Fibroblast of lung (primary cell): ENCODE data around the gene TIMM44. TPM values are rescaled to one million over a fixed set of nuclear protein-coding genes. Genes with fewer than 3 reads are reported as not detected.

Experiments
- DNase-seq, 2 donors: peaks; one replicate each; pipeline versions ENCODE4 v3.0.0 to v3.0.0-alpha.2; 2010; ENCODE audit warnings: low read depth in 2 of 2
- H2AFZ ChIP-seq: 2 replicates; pipeline ENCODE4 v1.5.1; 2012; ENCODE audit warnings: low read length, control low read depth, inconsistent platforms
- H3K27ac ChIP-seq: 2 replicates; pipeline ENCODE4 v1.5.1; 2011; ENCODE audit warnings: low read length, control low read depth; ENCODE audit not compliant: insufficient read depth
- H3K27me3 ChIP-seq: 2 replicates; pipeline ENCODE4 v1.5.1; 2011; ENCODE audit warnings: mild to moderate bottlenecking, low read length; ENCODE audit not compliant: control insufficient read depth, insufficient read depth
- H3K36me3 ChIP-seq: 2 replicates; pipeline ENCODE4 v1.5.1; 2011; ENCODE audit warnings: low read length; ENCODE audit not compliant: control insufficient read depth, insufficient read depth
- H3K4me1 ChIP-seq: 2 replicates; pipeline ENCODE4 v1.5.1; 2011; ENCODE audit warnings: low read length; ENCODE audit not compliant: control insufficient read depth, insufficient read depth; ENCODE audit errors: extremely low read depth
- H3K4me2 ChIP-seq: 2 replicates; pipeline ENCODE4 v1.5.1; 2011; ENCODE audit warnings: low read length, control low read depth; ENCODE audit not compliant: insufficient read depth; ENCODE audit errors: extremely low read depth
- H3K4me3 ChIP-seq, 4 experiments: fragments of 200-600 bp in 1 of 4; sonication (generic) in 1 of 4; replicated peaks in 1 of 4; 2 replicates each; pipeline ENCODE4 v1.5.1; 2011 to 2016; ENCODE audit warnings: low read length in 4 of 4, low read depth in 3 of 4, mild to moderate bottlenecking in 3 of 4, control low read depth in 2 of 4, inconsistent platforms in 1 of 4, mixed read lengths in 1 of 4; ENCODE audit not compliant: insufficient read depth in 1 of 4; ENCODE audit errors: control extremely low read depth in 1 of 4
- H3K79me2 ChIP-seq: 2 replicates; pipeline ENCODE4 v1.5.1; 2012; ENCODE audit warnings: mild to moderate bottlenecking, low read length, inconsistent platforms; ENCODE audit not compliant: control insufficient read depth, insufficient read depth
- H3K9ac ChIP-seq: 2 replicates; pipeline ENCODE4 v1.5.1; 2011; ENCODE audit warnings: mild to moderate bottlenecking, low read length, control low read depth; ENCODE audit not compliant: insufficient read depth
- H3K9me3 ChIP-seq: 2 replicates; pipeline ENCODE4 v1.5.1; 2012; ENCODE audit warnings: low read depth, low read length; ENCODE audit not compliant: control insufficient read depth, insufficient read depth
- H4K20me1 ChIP-seq: 2 replicates; pipeline ENCODE4 v1.5.1; 2011; ENCODE audit warnings: low read length; ENCODE audit not compliant: control insufficient read depth, insufficient read depth; ENCODE audit errors: extremely low read depth
- EZH2 ChIP-seq: IDR thresholded peaks from 2 replicates; pipeline ENCODE4 v1.5.1; 2012; ENCODE audit warnings: low read length, control low read depth, mild to moderate bottlenecking; ENCODE audit errors: missing control alignments
- polyA plus RNA-seq, 2 donors: library from polyadenylated mRNA; depleted of rRNA in 1 of 2; stranded (reverse) in 1 of 2; unstranded in 1 of 2; fragments of >200 nt; gene quantifications; 2 replicates each; pipeline ENCODE4 v1.2.1, GENCODE V29; 2011 to 2012; ENCODE audit warnings: missing spikeins in 1 of 2
- total RNA-seq: library from RNA; depleted of rRNA; stranded (reverse); fragments of >200 nt; gene quantifications from 2 replicates; pipeline ENCODE4 v1.2.1, GENCODE V29; 2014
- TF ChIP-seq, protein P1 (sequence below), 2 donors: IDR thresholded peaks in 1 of 2; conservative IDR thresholded peaks in 1 of 2; 1 replicate in 1 of 2; 2 replicates in 1 of 2; pipeline ENCODE4 v1.5.1; 2011 to 2012; ENCODE audit warnings: low read length in 2 of 2, control low read depth in 1 of 2, inconsistent platforms in 1 of 2, low read depth in 1 of 2, mild to moderate bottlenecking in 1 of 2

TIMM44 gene
- total and polyA plus RNA-seq, 2 donors (not counting 1 experiment from before 2014, with no cell fraction given): 29.5 to 56.1 TPM

DNA sequence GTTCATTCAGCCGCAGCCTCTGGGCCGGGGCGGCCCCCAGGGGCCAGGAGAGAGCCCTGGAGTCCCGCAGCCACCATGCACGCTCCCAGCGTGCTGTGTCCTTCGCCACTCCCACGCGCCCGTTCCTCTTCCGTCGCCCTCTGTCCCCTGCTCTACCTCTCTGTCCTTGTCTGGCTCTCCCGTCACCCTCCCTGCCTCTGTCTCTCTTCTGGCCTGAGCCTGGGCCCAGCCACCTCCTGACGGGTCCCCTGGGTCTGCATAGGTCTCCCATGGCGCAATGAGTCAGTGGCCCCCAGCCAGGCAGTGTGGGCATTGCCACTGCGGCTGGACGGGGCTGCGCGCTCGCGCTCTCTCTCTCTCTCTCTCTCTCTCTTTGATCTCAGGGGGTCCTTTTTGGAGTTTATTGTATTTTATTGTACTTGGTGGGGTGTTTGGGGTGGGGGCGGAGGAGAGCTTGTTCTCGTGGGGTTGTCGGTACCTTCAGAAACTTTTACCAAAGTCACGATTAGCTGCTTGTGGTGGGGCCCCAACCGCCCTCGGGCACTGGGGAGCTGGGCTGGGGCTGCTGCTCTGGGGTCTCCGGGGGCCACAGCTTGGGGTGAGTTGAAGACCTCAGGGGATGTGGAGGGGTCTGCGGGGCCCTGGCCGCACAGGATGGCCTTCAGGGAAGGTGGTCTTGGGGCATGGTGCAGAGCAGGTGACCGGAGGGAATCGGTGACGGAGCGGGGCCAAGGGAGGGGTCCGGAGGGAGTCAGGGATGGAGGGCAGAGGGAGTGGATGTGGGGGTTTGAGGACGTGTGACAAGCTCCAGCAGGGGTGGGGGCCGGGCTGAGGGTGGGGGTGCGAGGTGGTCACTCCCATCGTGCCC, 30.5 kb downstream of the TIMM44 start:
- H3K9me3 ChIP-seq: no peaks in the 10 kb centered on the region
- H3K36me3 ChIP-seq: peaks cover 19% of the 10 kb centered on the region
- no peaks in the 10 kb centered on the region for H3K79me2 ChIP-seq
- H3K4me3 ChIP-seq: no peak overlapping the region
- peaks cover 8% of the 10 kb centered on the region for H3K4me1 ChIP-seq
- H4K20me1 ChIP-seq: no peaks in the 10 kb centered on the region
- no peak overlapping the region for H2AFZ ChIP-seq
- no peak for DNase-seq
- no peak for TF ChIP-seq EZH2
- TF ChIP-seq, protein P1, sequence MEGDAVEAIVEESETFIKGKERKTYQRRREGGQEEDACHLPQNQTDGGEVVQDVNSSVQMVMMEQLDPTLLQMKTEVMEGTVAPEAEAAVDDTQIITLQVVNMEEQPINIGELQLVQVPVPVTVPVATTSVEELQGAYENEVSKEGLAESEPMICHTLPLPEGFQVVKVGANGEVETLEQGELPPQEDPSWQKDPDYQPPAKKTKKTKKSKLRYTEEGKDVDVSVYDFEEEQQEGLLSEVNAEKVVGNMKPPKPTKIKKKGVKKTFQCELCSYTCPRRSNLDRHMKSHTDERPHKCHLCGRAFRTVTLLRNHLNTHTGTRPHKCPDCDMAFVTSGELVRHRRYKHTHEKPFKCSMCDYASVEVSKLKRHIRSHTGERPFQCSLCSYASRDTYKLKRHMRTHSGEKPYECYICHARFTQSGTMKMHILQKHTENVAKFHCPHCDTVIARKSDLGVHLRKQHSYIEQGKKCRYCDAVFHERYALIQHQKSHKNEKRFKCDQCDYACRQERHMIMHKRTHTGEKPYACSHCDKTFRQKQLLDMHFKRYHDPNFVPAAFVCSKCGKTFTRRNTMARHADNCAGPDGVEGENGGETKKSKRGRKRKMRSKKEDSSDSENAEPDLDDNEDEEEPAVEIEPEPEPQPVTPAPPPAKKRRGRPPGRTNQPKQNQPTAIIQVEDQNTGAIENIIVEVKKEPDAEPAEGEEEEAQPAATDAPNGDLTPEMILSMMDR (conservative IDR thresholded peaks at IDR 0.05 in 1 of 2, IDR thresholded peaks at IDR 0.05 in 1 of 2; ENCODE audit: low read depth in 1 of 2, low read length in 2 of 2): no peak
- H3K4me2 ChIP-seq: no peak overlapping the region
- no peak overlapping the region for H3K9ac ChIP-seq
- no peak overlapping the region for H3K27ac ChIP-seq
- H3K27me3 ChIP-seq: peaks cover 8% of the 10 kb centered on the region

DNA sequence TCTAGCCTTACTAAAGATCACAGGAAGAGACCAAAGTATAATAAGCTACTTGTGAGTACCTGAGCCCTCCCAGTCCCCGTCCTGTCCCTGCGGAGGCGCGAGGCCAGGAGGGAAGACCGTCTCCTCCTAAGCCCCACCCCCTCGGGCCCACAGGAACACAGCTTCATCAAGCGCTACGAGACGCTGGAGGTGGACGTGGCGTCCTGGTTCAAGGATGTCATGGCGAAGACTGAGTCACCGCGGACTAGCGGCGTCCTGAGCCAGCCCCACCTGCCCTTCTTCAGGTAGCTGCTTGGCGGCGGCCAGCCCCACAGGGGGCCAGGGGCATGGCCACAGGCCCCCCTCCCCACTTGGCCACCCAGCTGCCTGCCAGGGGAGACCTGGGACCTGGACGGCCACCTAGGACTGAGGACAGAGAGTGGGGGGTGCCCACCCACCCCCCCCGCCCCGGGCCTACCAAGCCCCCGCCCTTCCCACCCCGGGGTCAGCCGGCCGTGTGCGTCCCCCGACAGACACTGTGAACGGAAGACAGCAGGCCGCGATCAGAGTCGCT, 31.2 kb downstream of the TIMM44 start:
- no peak for DNase-seq
- TF ChIP-seq, protein P1 (conservative IDR thresholded peaks at IDR 0.05 in 1 of 2, IDR thresholded peaks at IDR 0.05 in 1 of 2; ENCODE audit: low read depth in 1 of 2, low read length in 2 of 2): no peak
- no peak for TF ChIP-seq EZH2
- Histone ChIP-seq H3K4me2 (no peak overlapping the region), H3K9ac (no peak overlapping the region), H3K79me2 (peaks cover 4% of the 10 kb centered on the region), H3K4me3 (no peak overlapping the region), H3K27me3 (peaks cover 8% of the 10 kb centered on the region), H2AFZ (no peak overlapping the region), H3K9me3 (no peaks in the 10 kb centered on the region), H3K4me1 (peaks cover 6% of the 10 kb centered on the region), H4K20me1 (no peaks in the 10 kb centered on the region), H3K36me3 (peaks cover 20% of the 10 kb centered on the region), H3K27ac (no peak overlapping the region)

DNA sequence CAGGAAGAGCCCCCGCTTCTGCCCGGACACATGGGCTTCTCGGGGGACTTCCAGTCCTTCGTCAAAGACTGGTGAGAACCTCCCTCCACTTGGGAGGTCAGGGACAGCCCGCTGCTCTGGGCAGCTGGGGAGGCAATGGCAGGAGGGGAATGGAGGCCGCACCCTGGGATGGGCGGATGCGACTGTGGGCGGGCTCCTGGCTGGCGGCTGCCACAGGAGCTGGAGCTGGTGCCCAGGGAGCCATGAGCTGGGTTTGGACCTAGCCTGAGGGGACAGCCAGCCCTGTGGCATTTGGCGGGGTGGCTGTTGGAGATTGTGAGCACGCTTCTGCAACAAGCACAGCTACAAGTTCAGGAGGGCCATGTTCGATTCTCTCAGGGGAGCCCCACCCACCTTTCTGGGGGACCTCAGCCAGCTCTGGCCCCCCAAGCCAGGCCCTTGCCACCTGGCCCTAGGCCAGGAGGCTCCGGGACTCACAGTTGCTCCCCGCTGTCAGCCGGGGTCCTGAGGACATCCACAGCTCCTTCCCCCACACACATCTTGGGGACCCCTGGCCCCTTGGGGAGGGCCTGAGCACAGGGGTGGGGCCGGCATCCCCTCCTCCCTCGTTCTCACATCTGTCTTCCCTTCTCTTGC, 31.8 kb downstream of the TIMM44 start:
- Histone ChIP-seq H3K4me3 (no peak overlapping the region), H4K20me1 (no peaks in the 10 kb centered on the region), H3K79me2 (peaks cover 6% of the 10 kb centered on the region), H3K36me3 (peaks cover 22% of the 10 kb centered on the region), H3K27ac (no peak overlapping the region), H3K4me2 (no peak overlapping the region), H3K4me1 (peaks cover 4% of the 10 kb centered on the region), H3K9ac (no peak overlapping the region), H2AFZ (no peak overlapping the region), H3K9me3 (no peaks in the 10 kb centered on the region), H3K27me3 (peaks cover 8% of the 10 kb centered on the region)
- TF ChIP-seq EZH2: no peak
- TF ChIP-seq, protein P1 (conservative IDR thresholded peaks at IDR 0.05 in 1 of 2, IDR thresholded peaks at IDR 0.05 in 1 of 2; ENCODE audit: low read depth in 1 of 2, low read length in 2 of 2): no peak
- DNase-seq: no peak
